GM18870 (cell line): ENCODE data around the gene AGRN.
"Not testable (repeated sequence)": the region's sequence is repeated elsewhere in the genome, so short reads cannot be mapped to it uniquely, and the experiment has no call there.

Experiments used
- ATAC-seq: cut with Tn5 transposase; IDR thresholded peaks from one replicate; pipeline ENCODE4 v1.9.1; 2021; ENCODE audit warnings: moderate library complexity; ENCODE audit not compliant: unreplicated experiment

The AGRN gene

DNA sequence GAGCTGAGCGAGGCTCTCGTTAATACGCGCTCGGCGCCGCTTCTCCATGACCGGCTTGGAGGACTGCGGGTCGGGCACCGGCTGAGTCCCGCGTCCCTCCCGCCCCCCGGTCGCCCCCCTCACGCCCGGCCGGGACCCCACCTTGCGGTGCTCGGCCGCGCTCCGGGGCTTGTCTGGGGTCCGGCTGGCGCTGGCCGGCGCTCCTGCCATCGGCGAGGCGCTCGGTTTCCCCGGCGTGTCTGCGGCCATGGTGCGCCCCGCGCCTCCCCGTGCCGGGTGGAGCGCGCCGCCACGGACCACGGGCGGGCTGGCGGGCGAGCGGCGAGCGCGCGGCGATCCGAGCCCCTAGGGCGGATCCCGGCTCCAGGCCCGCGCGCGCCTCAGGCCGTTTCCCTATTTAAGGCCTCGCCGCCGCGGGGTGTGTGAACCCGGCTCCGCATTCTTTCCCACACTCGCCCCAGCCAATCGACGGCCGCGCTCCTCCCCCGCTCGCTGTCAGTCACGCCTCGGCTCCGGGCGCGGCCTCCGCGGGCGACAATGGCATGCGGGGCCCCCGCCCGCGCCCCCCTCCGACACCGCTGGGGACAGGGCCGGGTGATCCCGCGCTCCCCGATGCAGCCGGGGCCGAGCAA is 20.1 kb upstream of the AGRN start, which contains the start of gene HES4:
TSS of gene HES4 (minus strand) at position 373 of the 632 bp plus-strand sequence. CDS start at position 249, 124 bp downstream.
- ATAC-seq, result no peak

DNA sequence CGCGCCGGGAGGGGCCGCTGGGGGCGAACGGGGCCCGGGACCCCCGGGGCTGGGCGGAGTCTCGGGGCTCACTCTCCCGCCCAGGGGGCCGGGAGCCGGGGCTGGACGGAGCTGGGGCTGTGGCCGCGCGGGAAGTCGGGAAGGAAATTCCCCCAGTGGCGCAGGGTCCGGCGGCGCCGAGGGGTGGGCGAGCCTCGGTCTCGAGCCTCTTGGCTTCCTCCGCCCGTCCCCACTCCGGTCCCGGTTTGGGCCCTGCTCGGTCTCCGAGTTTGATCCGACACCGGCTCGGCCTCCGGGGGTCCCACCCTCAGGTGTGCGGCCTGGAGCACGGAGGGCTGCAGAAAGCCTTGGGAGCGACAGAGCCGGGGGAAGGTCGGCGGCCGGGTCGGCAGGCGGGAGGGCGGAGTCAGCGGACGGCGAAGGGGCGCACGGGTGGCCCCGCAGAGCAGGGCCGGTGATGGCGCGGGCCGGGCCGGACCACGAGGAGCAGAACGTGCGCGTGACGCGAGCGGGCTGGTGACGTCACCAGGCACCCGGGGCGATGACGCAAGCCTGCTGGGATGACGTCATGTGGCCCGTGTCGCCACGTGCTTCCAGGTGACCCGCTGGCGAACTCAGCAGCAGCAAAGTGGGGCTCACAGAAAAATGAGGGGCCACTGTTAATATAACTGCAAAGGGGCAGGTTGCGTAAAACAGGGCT is 19.4 kb upstream of the AGRN start:
- no peak for ATAC-seq

DNA sequence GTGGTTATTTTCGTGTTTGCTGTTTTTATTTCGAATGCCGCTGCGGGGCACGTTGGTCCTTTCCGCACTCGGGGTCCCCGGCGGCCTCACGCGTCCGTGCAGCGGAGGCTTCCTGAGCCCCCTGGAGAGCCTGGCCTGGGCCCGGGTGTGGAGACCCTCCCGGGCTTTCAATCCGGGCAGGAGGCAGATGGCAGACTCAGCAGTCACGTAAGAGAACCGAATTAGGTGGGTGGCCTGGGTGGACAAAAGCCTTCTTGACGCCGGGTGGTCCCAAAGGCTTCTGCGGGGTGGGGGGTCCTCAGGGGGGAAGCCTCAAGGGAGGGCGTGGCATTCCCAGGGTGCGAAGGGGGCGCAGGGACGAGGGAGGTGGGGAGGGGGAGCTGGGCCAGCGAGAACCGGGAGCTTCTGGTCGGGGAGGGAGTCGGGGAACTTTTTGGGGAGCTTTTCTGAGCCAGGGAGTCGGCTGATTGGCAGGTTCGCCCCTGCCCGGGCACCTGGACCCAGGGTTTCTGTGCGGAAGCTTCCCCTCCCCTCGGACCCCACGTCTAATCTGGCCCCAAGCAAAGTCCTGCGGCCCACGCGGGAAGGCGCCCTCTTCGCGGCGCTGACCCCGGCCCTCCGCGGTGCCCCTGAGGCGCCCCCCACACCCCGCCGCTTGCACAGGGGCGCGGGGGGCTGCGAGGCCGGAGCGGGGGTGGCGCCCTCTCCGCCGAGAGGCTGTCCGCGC is 18.7 kb upstream of the AGRN start:
- no peak for ATAC-seq

DNA sequence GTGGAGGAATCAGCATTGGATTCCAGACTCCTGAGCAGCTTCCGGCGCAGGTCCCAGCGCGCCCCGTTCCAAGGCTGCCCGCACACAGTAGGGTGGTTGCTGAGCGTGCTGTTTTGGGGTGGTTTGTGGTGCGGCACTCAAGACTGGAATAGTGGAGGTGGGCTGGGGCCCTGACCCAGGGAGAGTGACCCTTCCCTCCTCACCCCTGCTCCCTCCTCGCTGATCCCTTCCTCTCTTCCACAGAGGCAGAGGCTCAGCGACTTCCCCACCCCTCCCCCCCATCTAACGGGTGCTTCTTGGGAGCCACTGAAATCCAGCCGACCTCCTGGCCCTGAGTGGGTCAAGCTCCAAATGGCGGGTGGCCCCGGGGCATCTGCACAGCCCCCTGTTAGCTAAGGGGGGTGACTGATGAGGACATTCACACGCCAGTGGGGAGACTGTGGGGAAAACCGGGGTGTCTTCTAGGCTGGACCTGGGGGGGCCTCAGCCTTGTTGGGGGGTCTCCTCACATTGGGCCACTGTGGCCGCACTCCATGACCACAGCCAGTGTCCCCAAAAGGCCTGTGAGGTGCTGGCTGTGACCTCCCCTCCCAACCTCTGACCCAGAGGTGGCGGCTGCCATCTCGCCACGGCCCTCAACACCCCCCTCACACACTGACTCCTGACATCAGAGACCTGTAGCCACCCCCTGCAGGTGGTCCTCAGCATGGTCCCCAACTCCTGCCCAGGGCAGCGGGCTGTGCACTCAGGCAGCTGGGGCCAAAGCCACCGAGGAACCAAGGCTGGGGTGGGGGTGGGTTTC is 16.1 kb upstream of the AGRN start:
- no peak for ATAC-seq

DNA sequence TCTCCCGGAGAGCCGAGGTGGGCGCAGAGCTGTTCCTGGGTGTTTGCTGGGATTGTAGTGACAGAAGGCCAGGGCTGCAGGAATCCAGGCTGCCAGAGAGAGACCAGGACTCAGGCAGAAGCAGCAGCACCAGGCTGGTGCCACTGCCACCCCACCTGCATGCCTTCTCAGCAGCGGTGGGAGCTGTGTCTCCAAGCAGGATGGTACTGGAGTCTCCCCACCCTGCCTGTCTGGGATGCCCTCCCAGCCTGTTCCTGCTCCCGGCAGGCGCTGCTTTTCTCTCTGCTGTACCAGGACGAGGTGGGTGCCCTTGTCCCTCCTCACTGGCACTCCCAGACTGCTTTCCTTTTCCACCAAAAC is 15.5 kb upstream of the AGRN start:
- ATAC-seq, result no peak

DNA sequence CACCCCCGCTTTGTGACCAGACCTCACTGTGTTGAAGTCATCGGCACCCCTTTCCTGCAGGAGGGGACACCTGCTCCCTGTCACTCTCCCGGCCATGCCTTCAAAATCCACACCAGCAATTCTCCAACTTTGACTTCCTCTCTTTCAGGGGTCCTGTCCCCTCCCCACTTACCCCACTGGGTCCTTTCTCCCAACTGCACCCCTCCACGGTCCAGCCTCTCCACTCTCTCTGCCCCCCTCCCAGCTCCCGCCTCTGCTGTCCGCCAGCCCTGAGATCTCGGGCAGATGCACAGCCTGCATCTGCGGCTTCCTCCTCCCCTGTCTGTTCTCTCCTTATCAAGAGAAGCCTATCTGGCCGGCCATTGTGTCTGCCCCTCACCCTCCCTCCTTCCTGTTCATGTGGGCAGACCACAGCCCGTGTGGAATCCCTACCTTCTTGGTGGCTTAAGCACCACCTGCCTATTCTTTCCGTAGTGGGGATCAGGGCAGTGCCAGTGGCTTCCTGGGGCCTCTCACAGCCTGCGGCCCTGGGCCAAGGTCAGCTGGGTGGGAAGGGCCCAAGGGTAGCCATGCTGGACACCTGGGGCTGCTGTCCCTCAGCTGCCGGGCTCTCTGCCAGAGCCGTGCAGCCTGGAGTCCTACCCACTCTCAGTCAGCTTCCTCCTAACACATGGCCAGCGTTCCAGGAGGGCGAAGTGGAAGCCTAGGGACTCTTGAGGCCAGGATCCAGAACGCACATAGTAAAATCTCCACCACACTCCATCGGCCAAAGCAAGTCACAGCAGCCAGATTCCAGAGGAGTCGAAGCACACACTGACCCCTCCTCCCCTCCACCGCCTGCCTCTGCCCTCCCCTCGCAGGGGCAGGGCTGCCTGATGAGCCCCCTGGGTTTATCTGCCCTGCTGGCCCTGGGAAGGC is 14.9 kb upstream of the AGRN start:
- ATAC-seq, result no peak

DNA sequence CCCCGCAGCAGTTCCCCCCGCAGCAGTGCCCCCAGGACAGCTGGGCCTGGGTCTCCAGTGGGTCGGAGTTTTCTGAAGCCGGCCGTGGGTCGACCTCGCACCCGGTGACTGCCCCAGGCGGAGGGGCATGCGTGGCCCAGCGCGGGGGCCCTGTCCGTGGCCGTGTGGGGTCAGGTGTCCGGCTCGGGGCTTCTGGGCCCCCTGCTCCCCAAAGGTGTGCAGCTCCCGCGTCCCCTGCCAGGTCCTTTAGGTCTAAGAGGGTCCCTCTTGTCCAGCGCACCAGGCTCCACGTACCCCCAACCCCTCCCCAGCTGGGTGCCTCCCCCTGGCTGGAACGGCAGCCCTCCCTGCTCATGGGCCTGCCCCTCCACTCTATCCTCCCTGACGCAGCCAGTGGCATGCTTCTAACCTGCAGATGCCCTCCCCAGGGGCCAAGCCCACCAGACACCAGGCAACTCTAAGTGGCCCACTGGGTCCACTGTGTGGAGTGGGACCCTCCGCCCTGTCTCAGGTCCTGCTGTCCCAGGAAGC is 14.1 kb upstream of the AGRN start:
- no peak for ATAC-seq

DNA sequence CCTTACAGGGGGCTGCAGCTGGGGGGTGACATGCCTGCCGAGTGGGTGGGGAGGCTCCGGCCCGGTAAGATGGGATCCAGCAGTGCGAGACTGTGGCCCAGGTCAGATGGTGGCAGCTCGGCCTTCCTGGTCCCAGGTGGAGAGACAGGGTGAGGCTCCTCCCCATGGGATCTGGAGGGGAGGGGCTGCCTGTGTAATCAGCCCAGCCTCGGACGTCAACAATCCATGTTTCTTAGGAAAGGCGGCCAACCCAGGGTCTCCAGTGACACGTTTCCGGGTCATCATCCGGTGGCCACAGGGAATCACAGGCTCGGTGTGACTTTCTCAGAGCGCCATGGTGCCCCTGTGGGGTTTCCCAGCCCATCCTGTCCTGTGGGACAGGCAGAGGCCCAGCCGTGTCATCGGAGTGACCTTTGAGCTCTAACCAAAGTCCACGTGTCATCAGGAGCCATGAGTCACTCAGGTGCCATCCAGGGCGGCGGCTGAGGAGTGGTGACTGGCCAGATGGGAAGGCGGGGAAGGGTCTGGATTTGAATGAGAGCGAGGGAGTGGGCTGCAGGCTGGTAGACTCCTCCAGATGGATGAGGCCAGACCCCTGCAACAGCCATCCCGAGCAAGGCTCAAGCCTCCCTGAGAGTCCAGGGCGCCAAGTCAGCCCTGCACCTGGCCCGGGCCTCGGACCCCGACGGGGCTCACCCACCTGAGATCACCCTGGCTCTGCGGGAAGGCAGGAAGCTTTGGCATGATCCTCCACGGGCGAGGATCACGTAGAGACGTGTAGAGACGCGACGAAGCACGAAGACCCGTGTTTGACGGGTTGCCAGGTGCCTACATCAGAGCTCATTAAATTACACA is 13.4 kb upstream of the AGRN start:
- ATAC-seq, result no peak

DNA sequence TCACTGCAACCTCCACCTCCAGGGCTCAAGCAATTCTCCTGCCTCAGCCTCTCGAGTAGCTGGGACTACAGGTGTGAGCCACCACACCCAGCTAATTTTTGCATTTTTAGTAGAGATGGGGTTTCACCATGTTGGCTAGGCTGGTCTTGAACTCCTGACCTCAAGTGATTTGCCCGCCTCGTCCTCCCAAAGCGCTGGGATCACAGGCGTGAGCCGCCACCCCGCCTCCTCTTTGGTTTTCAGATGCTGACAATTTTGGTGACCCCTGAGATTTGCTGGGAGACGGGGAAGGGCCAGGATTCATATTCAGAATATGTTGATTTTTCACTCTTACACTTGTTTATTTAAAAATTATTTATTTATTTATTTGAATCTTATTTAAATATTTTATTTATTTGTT is 9.8 kb upstream of the AGRN start:
- ATAC-seq, result not testable (repeated sequence)

DNA sequence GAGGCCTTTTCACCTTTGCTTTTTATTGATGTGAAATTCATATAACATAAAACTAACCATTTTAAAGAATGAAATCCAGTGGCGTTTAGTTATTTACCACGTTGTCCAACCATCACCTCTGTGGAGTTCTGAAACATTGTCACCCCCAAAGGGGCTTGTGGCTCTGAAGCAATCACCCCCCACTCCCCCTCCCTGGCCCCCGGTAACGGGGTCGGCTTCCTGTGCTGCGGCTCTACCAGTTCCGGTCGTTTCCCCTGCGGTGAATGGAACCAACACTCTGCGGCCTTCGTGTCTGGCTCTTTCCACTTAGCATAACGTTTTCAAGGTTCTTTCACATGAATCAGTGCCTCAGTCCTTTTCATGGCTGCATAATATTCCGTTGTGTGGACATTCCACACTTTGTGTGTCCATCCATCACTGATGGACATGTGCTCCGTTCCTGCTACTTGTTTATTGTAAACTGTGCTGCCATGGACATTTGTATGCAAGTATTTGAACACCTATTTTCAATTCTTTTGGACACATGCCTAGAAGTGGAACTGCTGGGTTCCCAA is 8.4 kb upstream of the AGRN start:
- no peak for ATAC-seq

DNA sequence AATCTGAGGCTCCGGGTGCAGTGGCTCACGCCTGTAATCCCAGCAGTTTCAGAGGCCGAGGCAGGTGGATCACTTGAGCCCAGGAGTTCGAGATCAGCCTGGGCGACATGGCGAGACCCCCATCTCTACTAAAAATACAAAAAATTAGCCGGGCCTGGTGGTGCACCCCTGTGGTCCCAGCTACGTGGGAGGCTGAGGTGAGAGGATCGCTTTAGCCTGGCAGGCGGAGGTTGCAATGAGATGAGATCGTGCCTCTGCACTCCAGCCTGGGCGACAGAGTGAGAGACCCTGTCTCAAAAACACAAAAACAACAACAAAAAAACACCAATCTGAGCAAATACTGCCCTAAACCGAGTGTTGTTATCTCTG is 7.2 kb upstream of the AGRN start:
- ATAC-seq, result not testable (repeated sequence)

DNA sequence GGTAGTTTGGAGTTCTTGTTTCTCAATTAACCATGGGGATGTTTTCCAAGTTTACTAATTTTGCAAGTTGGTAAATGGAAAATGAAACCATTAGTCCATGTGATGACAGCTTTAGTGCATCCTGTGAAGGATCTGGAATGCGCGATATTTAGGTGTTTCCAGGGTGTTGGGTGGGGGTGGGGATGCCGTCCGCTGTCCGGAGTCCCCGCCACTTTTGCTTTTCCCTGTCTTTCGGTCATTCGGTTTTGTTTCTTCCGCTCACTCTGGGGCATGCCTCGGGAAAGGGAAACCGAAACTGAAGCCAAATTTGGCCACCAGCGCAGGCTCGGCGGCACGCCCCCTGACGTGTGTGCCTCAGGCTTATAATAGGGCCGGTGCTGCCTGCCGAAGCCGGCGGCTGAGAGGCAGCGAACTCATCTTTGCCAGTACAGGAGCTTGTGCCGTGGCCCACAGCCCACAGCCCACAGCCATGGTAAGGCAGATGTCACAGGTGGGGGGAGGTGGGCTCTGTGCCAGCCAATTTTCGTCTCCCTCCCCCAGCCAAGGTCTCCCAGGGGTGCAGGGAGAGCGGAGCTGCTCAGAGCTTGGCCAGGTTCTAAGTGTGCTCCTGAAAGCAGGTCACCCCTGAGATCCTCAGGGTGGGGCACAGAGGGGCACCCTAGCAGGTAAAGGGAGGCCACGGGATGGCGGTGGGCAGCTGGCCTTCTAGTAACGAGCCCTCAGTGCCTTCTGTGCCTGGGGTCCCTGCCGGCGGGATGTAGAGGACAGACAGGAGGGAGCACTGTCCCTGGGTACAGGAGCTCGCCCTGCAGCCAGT is 6.6 kb upstream of the AGRN start, which contains the start of gene ISG15:
TSS of gene ISG15 (plus strand) at position 393 of the 817 bp plus-strand sequence. CDS start at position 470, 77 bp downstream.
- peak; percentile 52 for ATAC-seq

DNA sequence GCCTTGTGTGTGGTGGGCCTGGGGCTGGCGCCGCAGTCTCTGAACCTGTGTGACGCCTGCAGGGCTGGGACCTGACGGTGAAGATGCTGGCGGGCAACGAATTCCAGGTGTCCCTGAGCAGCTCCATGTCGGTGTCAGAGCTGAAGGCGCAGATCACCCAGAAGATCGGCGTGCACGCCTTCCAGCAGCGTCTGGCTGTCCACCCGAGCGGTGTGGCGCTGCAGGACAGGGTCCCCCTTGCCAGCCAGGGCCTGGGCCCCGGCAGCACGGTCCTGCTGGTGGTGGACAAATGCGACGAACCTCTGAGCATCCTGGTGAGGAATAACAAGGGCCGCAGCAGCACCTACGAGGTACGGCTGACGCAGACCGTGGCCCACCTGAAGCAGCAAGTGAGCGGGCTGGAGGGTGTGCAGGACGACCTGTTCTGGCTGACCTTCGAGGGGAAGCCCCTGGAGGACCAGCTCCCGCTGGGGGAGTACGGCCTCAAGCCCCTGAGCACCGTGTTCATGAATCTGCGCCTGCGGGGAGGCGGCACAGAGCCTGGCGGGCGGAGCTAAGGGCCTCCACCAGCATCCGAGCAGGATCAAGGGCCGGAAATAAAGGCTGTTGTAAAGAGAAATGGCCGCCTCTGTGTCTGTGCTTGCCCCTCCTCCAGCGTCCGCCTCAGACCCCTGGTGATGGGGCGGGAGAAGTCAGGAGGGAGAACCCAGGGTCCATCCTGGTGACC is 5.8 kb upstream of the AGRN start:
- ATAC-seq, result no peak

DNA sequence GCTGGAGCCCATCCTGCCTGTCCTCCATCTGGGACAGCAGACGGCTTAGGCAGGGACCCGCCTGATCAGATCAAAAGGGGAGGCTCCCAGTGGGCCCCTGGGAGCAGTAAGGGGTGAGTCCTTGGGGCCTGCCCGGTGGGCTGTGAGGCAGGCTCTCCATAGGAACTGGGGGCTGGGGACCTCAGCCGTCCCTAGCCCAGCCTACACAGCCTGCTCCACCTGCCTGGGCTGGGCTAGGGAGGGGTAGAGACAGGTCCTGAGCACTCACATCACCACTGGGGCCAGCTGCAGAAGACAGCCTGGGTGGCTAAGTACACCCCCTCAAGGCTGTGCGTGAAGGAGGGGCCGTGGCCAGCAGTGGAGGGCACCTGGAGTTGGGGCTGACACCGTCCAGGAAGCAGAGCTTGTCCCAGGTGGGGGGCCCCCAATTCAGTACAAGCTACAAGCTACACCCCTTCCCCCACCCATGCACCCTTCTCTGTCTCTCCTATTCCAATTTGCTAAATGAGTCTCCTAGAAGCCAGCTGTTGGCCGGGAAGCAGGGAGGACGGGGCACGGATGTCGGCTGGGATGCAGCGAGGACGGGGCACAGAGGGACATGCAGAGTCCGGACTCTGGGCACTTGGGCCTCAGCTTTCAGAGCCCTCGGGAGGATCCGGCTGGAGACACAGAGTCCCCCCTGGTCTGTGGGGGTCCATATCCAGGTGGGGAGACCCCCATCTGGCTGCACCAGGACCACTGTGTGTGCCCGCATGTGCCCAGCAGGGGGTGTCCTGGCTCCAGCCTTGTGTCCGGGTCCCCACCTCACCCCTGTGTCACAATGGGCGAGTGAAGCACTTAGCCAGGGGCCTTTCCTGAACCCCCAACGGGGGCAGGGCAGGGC is 4.9 kb upstream of the AGRN start:
- no peak for ATAC-seq

DNA sequence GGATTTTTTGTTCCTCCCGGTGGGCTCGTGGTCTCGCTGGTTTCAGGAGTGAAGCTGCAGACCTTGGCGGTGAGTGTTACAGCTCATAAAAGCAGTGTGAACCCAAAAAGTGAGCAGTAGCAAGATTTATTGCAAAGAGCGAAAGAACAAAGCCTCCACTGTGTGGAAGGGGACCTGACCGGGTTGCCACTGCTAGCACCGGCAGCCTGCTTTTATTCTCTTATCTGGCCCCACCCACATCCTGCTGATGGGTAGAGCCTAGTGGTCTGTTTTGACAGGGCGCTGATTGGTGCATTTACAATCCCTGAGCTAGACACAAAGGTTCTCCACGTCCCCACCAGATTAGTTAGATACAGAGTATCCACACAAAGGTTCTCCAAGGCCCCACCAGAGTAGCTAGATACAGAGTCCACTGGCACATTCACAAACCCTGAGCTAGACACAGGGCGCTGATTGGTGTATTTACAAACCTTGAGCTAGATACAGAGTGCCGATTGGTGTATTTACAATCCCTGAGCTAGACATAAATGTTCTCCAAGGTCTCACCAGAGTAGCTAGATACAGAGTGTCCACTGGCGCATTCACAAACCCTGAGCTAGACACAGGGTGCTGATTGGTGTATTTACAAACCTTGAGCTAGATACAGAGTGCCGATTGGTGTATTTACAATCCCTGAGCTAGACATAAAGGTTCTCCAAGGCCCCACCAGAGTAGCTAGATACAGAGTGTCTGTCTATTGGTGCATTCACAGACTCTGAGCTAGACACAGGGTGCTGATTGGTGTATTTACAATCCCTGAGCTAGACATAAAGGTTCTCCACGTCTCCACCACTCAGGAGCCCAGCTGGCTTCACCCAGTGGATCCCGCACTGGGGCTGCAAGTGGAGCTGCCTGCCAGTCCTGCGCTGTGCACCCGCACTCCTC is 2.3 kb upstream of the AGRN start:
- not testable (repeated sequence) for ATAC-seq
